ENCODE measurements around the gene TSG101. TPM values are rescaled to one million over a fixed set of nuclear protein-coding genes. Genes with fewer than 3 reads are reported as not detected.

The TSG101 gene
- total RNA-seq, 3 donors from 2014 or later = 60.6 to 71.1 (median 64.9) TPM

- DNase-seq = no peak
- Histone ChIP-seq H3K9me3 (no peaks in the 10 kb centered on the region), H3K36me3 (ENCODE audit: low read depth) (no peaks in the 10 kb centered on the region), H3K4me1 (ENCODE audit: low read depth) (peaks cover 5% of the 10 kb centered on the region), H3K4me3 (no peak overlapping the region)
- peak; percentile 25 for ATAC-seq
- TF ChIP-seq, protein P1, sequence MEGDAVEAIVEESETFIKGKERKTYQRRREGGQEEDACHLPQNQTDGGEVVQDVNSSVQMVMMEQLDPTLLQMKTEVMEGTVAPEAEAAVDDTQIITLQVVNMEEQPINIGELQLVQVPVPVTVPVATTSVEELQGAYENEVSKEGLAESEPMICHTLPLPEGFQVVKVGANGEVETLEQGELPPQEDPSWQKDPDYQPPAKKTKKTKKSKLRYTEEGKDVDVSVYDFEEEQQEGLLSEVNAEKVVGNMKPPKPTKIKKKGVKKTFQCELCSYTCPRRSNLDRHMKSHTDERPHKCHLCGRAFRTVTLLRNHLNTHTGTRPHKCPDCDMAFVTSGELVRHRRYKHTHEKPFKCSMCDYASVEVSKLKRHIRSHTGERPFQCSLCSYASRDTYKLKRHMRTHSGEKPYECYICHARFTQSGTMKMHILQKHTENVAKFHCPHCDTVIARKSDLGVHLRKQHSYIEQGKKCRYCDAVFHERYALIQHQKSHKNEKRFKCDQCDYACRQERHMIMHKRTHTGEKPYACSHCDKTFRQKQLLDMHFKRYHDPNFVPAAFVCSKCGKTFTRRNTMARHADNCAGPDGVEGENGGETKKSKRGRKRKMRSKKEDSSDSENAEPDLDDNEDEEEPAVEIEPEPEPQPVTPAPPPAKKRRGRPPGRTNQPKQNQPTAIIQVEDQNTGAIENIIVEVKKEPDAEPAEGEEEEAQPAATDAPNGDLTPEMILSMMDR (IDR thresholded peaks at IDR 0.05) = no peak
- intact Hi-C loops (cut with DNase I, micrococcal nuclease) = no loop called here
Observed at GRCh38 chr11:18493310-18493709, 33.4 kb downstream of the TSG101 start.

GRCh38 chr11:18492888-18493287 lies 33.9 kb downstream of the TSG101 start:
- no peak for DNase-seq
- TF ChIP-seq, protein P1 (IDR thresholded peaks at IDR 0.05) = no peak
- Histone ChIP-seq H3K4me1 (ENCODE audit: low read depth) (peaks cover 5% of the 10 kb centered on the region), H3K4me3 (no peak overlapping the region), H3K36me3 (ENCODE audit: low read depth) (no peaks in the 10 kb centered on the region), H3K9me3 (no peaks in the 10 kb centered on the region)
- ATAC-seq = no peak
- intact Hi-C loops (cut with DNase I, micrococcal nuclease) = no loop called here

- intact Hi-C loops (cut with DNase I, micrococcal nuclease) = no loop called here
- H3K4me1 ChIP-seq (ENCODE audit: low read depth) = peaks cover 5% of the 10 kb centered on the region
- TF ChIP-seq, protein P1 (IDR thresholded peaks at IDR 0.05) = no peak
- H3K4me3 ChIP-seq = no peak overlapping the region
- no peaks in the 10 kb centered on the region for H3K9me3 ChIP-seq
- no peaks in the 10 kb centered on the region for H3K36me3 ChIP-seq (ENCODE audit: low read depth)
- DNase-seq (no peak), ATAC-seq (no peak)
Observed at GRCh38 chr11:18491924-18492323, 34.8 kb downstream of the TSG101 start.

- H3K9me3 ChIP-seq = no peaks in the 10 kb centered on the region
- peaks cover 5% of the 10 kb centered on the region for H3K4me1 ChIP-seq (ENCODE audit: low read depth)
- ATAC-seq (peak; percentile 80), DNase-seq (peak in 1 of 3 donors; percentile 13)
- intact Hi-C loops (cut with DNase I, micrococcal nuclease) = no loop called here
- no peaks in the 10 kb centered on the region for H3K36me3 ChIP-seq (ENCODE audit: low read depth)
- TF ChIP-seq, protein P1 (IDR thresholded peaks at IDR 0.05) = no peak
- no peak overlapping the region for H3K4me3 ChIP-seq
Observed at GRCh38 chr11:18490736-18491485, 35.8 kb downstream of the TSG101 start.

- no peaks in the 10 kb centered on the region for H3K36me3 ChIP-seq (ENCODE audit: low read depth)
- no peak overlapping the region for H3K4me3 ChIP-seq
- intact Hi-C loops (cut with DNase I, micrococcal nuclease) = no loop called here
- ATAC-seq = no peak
- peaks cover 5% of the 10 kb centered on the region for H3K4me1 ChIP-seq (ENCODE audit: low read depth)
- DNase-seq = no peak
- TF ChIP-seq, protein P1 (IDR thresholded peaks at IDR 0.05) = no peak
- H3K9me3 ChIP-seq = no peaks in the 10 kb centered on the region
Observed at GRCh38 chr11:18490319-18490718, 36.4 kb downstream of the TSG101 start.
